Spleen (tissue), 11 donors: Measurements from ENCODE around the gene ADCY1. TPM values are rescaled to one million over a fixed set of nuclear protein-coding genes. Genes with fewer than 3 reads are reported as not detected.
"Not testable (repeated sequence)": the region's sequence is repeated elsewhere in the genome, so short reads cannot be mapped to it uniquely, and the experiment has no call there.

Experiments used
- DNase-seq: peaks from one replicate; pipeline ENCODE4 v3.0.0-alpha.2; 2020
- H3K27ac ChIP-seq, 8 donors: fragments of 200-600 bp; sonication (generic) in 7 of 8; 1 replicate in 4 of 8; 2 replicates in 4 of 8; pipeline versions ENCODE4 v1.5.0 to v1.8.0; 2016 to 2021; ENCODE audit warnings: inconsistent platforms in 4 of 8, mild to moderate bottlenecking in 4 of 8, moderate library complexity in 1 of 8
- H3K27me3 ChIP-seq, 7 donors: fragments of 200-600 bp; sonication (generic) in 6 of 7; replicated peaks in 1 of 7; 1 replicate in 4 of 7; 2 replicates in 3 of 7; pipeline versions ENCODE4 v1.5.0 to v1.8.0; 2016 to 2021; ENCODE audit warnings: inconsistent platforms in 3 of 7, mild to moderate bottlenecking in 1 of 7
- H3K36me3 ChIP-seq, 6 donors: fragments of 200-600 bp; sonication (generic) in 5 of 6; 1 replicate in 4 of 6; 2 replicates in 2 of 6; pipeline versions ENCODE4 v1.5.0 to v1.8.0; 2016 to 2021; ENCODE audit warnings: inconsistent platforms in 2 of 6
- H3K4me1 ChIP-seq, 6 donors: fragments of 200-600 bp; sonication (generic) in 5 of 6; 1 replicate in 3 of 6; 2 replicates in 3 of 6; pipeline versions ENCODE4 v1.5.0 to v1.8.0; 2016 to 2021; ENCODE audit warnings: inconsistent platforms in 3 of 6
- H3K4me3 ChIP-seq, 8 donors: fragments of 200-600 bp; sonication (generic) in 7 of 8; 1 replicate in 4 of 8; 2 replicates in 4 of 8; pipeline versions ENCODE4 v1.5.0 to v1.8.0; 2016 to 2021; ENCODE audit warnings: inconsistent platforms in 4 of 8, mild to moderate bottlenecking in 4 of 8, moderate library complexity in 2 of 8
- H3K9me3 ChIP-seq, 8 donors: fragments of 200-600 bp; sonication (generic) in 7 of 8; 1 replicate in 4 of 8; 2 replicates in 4 of 8; pipeline versions ENCODE4 v1.5.0 to v1.8.0; 2016 to 2021; ENCODE audit warnings: inconsistent platforms in 4 of 8
- WGBS, 5 donors: extraction: QIAGEN DNeasy Blood & Tissue Kit in 3 of 5; methylation state at CpG; one replicate each; pipeline versions ENCODE4 v1.1.5 to v1.1.7; 2013 to 2018; 5-methylcytosine and 5-hydroxymethylcytosine counted together
- intact Hi-C: fragments of 100-400 bp; cut with DNase I; formaldehyde crosslinking; loops from one replicate; pipeline ENCODE4 v1.15.0; 2023; ENCODE audit warnings: low total_unique reads
- polyA plus RNA-seq, 3 donors: library from polyadenylated mRNA; stranded (reverse); fragments of 200-250 nt; gene quantifications; one replicate each; pipeline ENCODE4 v1.2.1, GENCODE V29; 2013
- total RNA-seq, 7 donors: library from RNA; depleted of rRNA in 3 of 7; stranded (reverse); fragments of >200 nt in 3 of 7; fragmentation: NEBNext Ultra II Directional in 4 of 7; extraction: Animal tissue kit (Norgen Biotek cat#: 25700) in 4 of 7; gene quantifications; one replicate each; pipeline versions ENCODE4 v1.1.0 to v1.2.1, GENCODE V29; 2016 to 2021
- TF ChIP-seq, protein P1 (sequence below), 11 experiments: fragments of 200-600 bp in 7 of 11; fragments of 450-650 bp in 4 of 11; sonication (generic) in 4 of 11; IDR thresholded peaks in 8 of 11; conservative IDR thresholded peaks in 3 of 11; 1 replicate in 7 of 11; 2 replicates in 4 of 11; pipeline versions ENCODE4 v1.4.0 to v1.8.0; 2016 to 2021; ENCODE audit warnings: antibody characterized with exemption in 11 of 11, inconsistent platforms in 4 of 11, mild to moderate bottlenecking in 1 of 11
- donor health status: healthy with polysubstance abuse.
- donor health status: DM: no; HTN: no; CAD: no; lungs with moderate emphysema.
- donor health status: DM: no; HTN: no; CAD: no.
- donor health status: Bipolar disorder and iron deficiency.
- donor health status: healthy.
- donor health status: DM: no; HTN: no; CAD: no.
- donor health status: DM: yes; HTN: yes; CAD: no.

The ADCY1 gene
- total and polyA plus RNA-seq, 10 donors: 0.05 to 6.6 (median 1.8) TPM

GRCh38 chr7:45748976-45749375 lies 174.8 kb downstream of the ADCY1 start:
- H3K36me3 ChIP-seq: peaks cover 0 to 95% (median 30%) of the 10 kb centered on the region in 6 donors
- H3K4me1 ChIP-seq, H3K27ac ChIP-seq, H3K4me3 ChIP-seq, H3K27me3 ChIP-seq, DNase-seq, H3K9me3 ChIP-seq, intact Hi-C loops: not testable (repeated sequence)
- TF ChIP-seq, protein P1, sequence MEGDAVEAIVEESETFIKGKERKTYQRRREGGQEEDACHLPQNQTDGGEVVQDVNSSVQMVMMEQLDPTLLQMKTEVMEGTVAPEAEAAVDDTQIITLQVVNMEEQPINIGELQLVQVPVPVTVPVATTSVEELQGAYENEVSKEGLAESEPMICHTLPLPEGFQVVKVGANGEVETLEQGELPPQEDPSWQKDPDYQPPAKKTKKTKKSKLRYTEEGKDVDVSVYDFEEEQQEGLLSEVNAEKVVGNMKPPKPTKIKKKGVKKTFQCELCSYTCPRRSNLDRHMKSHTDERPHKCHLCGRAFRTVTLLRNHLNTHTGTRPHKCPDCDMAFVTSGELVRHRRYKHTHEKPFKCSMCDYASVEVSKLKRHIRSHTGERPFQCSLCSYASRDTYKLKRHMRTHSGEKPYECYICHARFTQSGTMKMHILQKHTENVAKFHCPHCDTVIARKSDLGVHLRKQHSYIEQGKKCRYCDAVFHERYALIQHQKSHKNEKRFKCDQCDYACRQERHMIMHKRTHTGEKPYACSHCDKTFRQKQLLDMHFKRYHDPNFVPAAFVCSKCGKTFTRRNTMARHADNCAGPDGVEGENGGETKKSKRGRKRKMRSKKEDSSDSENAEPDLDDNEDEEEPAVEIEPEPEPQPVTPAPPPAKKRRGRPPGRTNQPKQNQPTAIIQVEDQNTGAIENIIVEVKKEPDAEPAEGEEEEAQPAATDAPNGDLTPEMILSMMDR (IDR thresholded peaks at IDR 0.05 in 8 of 11, conservative IDR thresholded peaks at IDR 0.05 in 3 of 11): peak in 1 of 11 experiments; percentile 10

- 85 to 100% (median 94%) methylated on average over 2 of the region's 2 CpGs for WGBS, 5 donors
- H3K27ac ChIP-seq, DNase-seq, intact Hi-C loops, H3K27me3 ChIP-seq, H3K9me3 ChIP-seq, H3K4me3 ChIP-seq, H3K4me1 ChIP-seq: not testable (repeated sequence)
- peaks cover 0 to 93% (median 19%) of the 10 kb centered on the region in 6 donors for H3K36me3 ChIP-seq
Observed at GRCh38 chr7:45751352-45751751, 177.2 kb downstream of the ADCY1 start.

- WGBS, 5 donors: 91 to 98% (median 95%) methylated on average over 3 to 4 of the region's 4 CpGs
Observed at GRCh38 chr7:45756333-45756732, 182.2 kb downstream of the ADCY1 start.

GRCh38 chr7:45756757-45757156 lies 182.6 kb downstream of the ADCY1 start:
- H3K4me3 ChIP-seq, DNase-seq, H3K9me3 ChIP-seq, H3K27me3 ChIP-seq, H3K4me1 ChIP-seq, intact Hi-C loops: not testable (repeated sequence)
- Histone ChIP-seq H3K36me3 (peaks cover 0 to 56% (median 5%) of the 10 kb centered on the region in 6 donors), H3K27ac (peak overlapping the region in 1 of 8 donors; percentile 10)
- WGBS, 5 donors: 70 to 80% (median 75%) methylated on average over 2 of the region's 2 CpGs
- TF ChIP-seq, protein P1 (IDR thresholded peaks at IDR 0.05 in 8 of 11, conservative IDR thresholded peaks at IDR 0.05 in 3 of 11): peak in 5 of 11 experiments; percentile 3 to 39 (median 19)

More at GRCh38 chr7:45756333-45756732, 182.2 kb downstream of the ADCY1 start:
- DNase-seq, intact Hi-C loops, H3K4me3 ChIP-seq, H3K9me3 ChIP-seq, H3K27me3 ChIP-seq, H3K27ac ChIP-seq, H3K4me1 ChIP-seq: not testable (repeated sequence)
- peaks cover 0 to 60% (median 6%) of the 10 kb centered on the region in 6 donors for H3K36me3 ChIP-seq

GRCh38 chr7:45759464-45759863 lies 185.3 kb downstream of the ADCY1 start:
- intact Hi-C loops, DNase-seq, H3K4me3 ChIP-seq, H3K9me3 ChIP-seq, H3K27me3 ChIP-seq: not testable (repeated sequence)
- peaks cover 0 to 31% (median 3%) of the 10 kb centered on the region in 6 donors for H3K36me3 ChIP-seq
- H3K27ac ChIP-seq: peak overlapping the region in 1 of 8 donors; percentile 28
- H3K4me1 ChIP-seq: peaks cover 0 to 19% (median 4%) of the 10 kb centered on the region in 6 donors
- 86 to 100% (median 91%) methylated on average over 1 of the region's 1 CpG for WGBS, 5 donors

- peak overlapping the region in 7 of 8 donors; percentile 21 to 81 (median 67) for H3K27ac ChIP-seq
- DNase-seq, H3K36me3 ChIP-seq, H3K4me3 ChIP-seq, H3K27me3 ChIP-seq, intact Hi-C loops, H3K9me3 ChIP-seq: not testable (repeated sequence)
- 78 to 92% (median 87%) methylated on average over 5 of the region's 5 CpGs for WGBS, 5 donors
- H3K4me1 ChIP-seq: peaks cover 0 to 19% (median 5%) of the 10 kb centered on the region in 6 donors
Observed at GRCh38 chr7:45761545-45762205, 187.5 kb downstream of the ADCY1 start.

GRCh38 chr7:45762225-45762994 lies 188.2 kb downstream of the ADCY1 start:
- H3K27me3 ChIP-seq, H3K4me3 ChIP-seq, H3K36me3 ChIP-seq, intact Hi-C loops, DNase-seq, H3K9me3 ChIP-seq: not testable (repeated sequence)
- 51 to 61% (median 56%) methylated on average over 3 of the region's 3 CpGs for WGBS, 5 donors
- H3K4me1 ChIP-seq: peaks cover 1 to 25% (median 5%) of the 10 kb centered on the region in 6 donors
- H3K27ac ChIP-seq: peak overlapping the region in 7 of 8 donors; percentile 21 to 81 (median 67)
